Panc1 (cell line): ENCODE measurements around the gene ELF5. TPM values are rescaled to one million over a fixed set of nuclear protein-coding genes. Genes with fewer than 3 reads are reported as not detected.

ENCODE experiments used
- ATAC-seq: fragments of 200-7000 bp; cut with Tn5 transposase; 2 replicates; pipeline ENCODE4 v1.9.1; 2020; ENCODE audit warnings: mild to moderate bottlenecking, moderate library complexity
- BruUV-seq: library from RNA; stranded (reverse); fragments of 400-500 nt; replicated peaks from 2 replicates; lab custom pipeline; 2021; lab: Mats Ljungman, UMichigan
- CTCF ChIA-PET: fragments of 300-600 bp; sonication (Branson Sonifier 250); formaldehyde crosslinking; loops from one replicate; lab custom pipeline; 2022; ENCODE audit warnings: antibody characterized with exemption; lab: Charles Lee
- POLR2A ChIA-PET: fragments of 300-600 bp; sonication (Branson Sonifier 250); formaldehyde crosslinking; loops from one replicate; lab custom pipeline; 2022; ENCODE audit warnings: antibody characterized with exemption; lab: Charles Lee
- DNase-seq: peaks from one replicate; pipeline ENCODE4 v3.0.0-alpha.2; 2010; ENCODE audit warnings: low read depth, low spot score
- H3K27ac ChIP-seq: 2 replicates; pipeline ENCODE4 v1.5.1; 2011; ENCODE audit warnings: mild to moderate bottlenecking, low read length, inconsistent platforms
- H3K27me3 ChIP-seq: fragments of 200-500 bp; sonication (Bioruptor generic); 2 replicates; pipeline ENCODE4 v1.6.0; 2014; ENCODE audit warnings: low read length, inconsistent platforms; ENCODE audit not compliant: control insufficient read depth, insufficient read depth
- H3K36me3 ChIP-seq: fragments of 200-500 bp; sonication (Bioruptor generic); 2 replicates; pipeline ENCODE4 v1.5.1; 2014; ENCODE audit warnings: inconsistent platforms, mild to moderate bottlenecking, low read length, moderate library complexity; ENCODE audit not compliant: control insufficient read depth, insufficient read depth
- H3K4me1 ChIP-seq: 2 replicates; pipeline ENCODE4 v1.5.1; 2011; ENCODE audit warnings: inconsistent platforms, mild to moderate bottlenecking, low read length, moderate library complexity; ENCODE audit not compliant: control insufficient read depth, insufficient read depth
- H3K4me3 ChIP-seq, 2 experiments: 2 replicates each; pipeline ENCODE4 v1.5.1; 2011 to 2012; ENCODE audit warnings: low read depth in 2 of 2, low read length in 2 of 2, mild to moderate bottlenecking in 2 of 2, inconsistent platforms in 1 of 2, moderate library complexity in 1 of 2
- H3K9me3 ChIP-seq: fragments of 200-500 bp; sonication (Bioruptor generic); 2 replicates; pipeline ENCODE4 v1.5.1; 2014; ENCODE audit warnings: low read depth, mild to moderate bottlenecking, inconsistent platforms, low read length, moderate library complexity; ENCODE audit not compliant: control insufficient read depth, insufficient read depth
- POLR2AphosphoS5 ChIP-seq: IDR thresholded peaks from 2 replicates; pipeline ENCODE4 v1.6.1; 2012; ENCODE audit warnings: mild to moderate bottlenecking, low read depth, low read length, moderate library complexity
- SIN3A ChIP-seq: IDR thresholded peaks from 2 replicates; pipeline ENCODE4 v1.6.1; 2012; ENCODE audit warnings: low read depth, mild to moderate bottlenecking, low read length, moderate library complexity, borderline replicate concordance; ENCODE audit not compliant: insufficient read depth
- TCF7L2 ChIP-seq: IDR thresholded peaks from 2 replicates; pipeline ENCODE4 v1.6.1; 2011; ENCODE audit warnings: mild to moderate bottlenecking, low read depth, low read length, inconsistent platforms
- in situ Hi-C: cut with HindIII; loops from 2 replicates; pipeline ENCODE4 v1.10.0; 2016; ENCODE audit warnings: low sequenced_read_pairs, low pct_unique_long_range_greater_than_20kb
- intact Hi-C: fragments of 100-400 bp; cut with micrococcal nuclease; formaldehyde crosslinking; loops from one replicate; pipeline ENCODE4 v1.10.0; 2022; ENCODE audit not compliant: unreplicated experiment
- total RNA-seq: library from RNA; stranded (reverse); gene quantifications from one replicate; pipeline ENCODE4 v1.2.1, GENCODE V29; 2021; ENCODE audit not compliant: unreplicated experiment
- TF ChIP-seq, protein P1 (sequence below): fragments of 450-650 bp; IDR thresholded peaks from 2 replicates; pipeline ENCODE4 v1.5.1; 2017; ENCODE audit warnings: mild to moderate bottlenecking
- TF ChIP-seq, protein P2 (sequence below), 2 experiments: IDR thresholded peaks; 2 replicates each; pipeline ENCODE4 v1.6.1; 2011 to 2012; ENCODE audit warnings: low read depth in 2 of 2, control low read depth in 1 of 2, low read length in 1 of 2, mild to moderate bottlenecking in 1 of 2, moderate library complexity in 1 of 2; ENCODE audit not compliant: insufficient read depth in 1 of 2

ELF5 gene
- total RNA-seq, 1 experiment from 2014 or later, result not detected

DNA sequence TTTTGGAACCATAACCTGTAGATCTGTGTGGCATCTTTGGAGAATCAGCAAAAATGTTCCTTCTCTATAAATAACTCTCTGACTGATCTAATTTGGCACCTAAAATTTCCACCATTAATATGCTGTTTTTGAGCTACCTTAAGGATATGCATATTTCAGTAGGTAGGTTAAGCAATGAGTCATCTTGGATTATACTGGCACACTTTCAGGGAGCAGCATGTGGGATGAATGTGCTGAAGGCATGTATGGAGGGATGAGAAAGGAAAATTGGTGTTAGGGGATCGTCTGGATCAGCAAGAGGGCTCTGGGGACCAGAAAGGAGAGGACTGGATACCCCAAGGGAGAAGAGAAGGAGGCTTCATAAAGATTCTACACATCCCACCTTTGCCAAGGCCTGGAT is 44.6 kb upstream of the ELF5 start:
- H3K9me3 ChIP-seq, result no peaks in the 10 kb centered on the region
- H3K36me3 ChIP-seq, result no peaks in the 10 kb centered on the region
- no peak overlapping the region for H3K27ac ChIP-seq
- no peak for DNase-seq
- H3K4me3 ChIP-seq, result no peak overlapping the region
- no peak for ATAC-seq
- in situ Hi-C loops, result no loop called here
- intact Hi-C loops, result no loop called here
- no peak for TF ChIP-seq TCF7L2
- TF ChIP-seq, protein P1, sequence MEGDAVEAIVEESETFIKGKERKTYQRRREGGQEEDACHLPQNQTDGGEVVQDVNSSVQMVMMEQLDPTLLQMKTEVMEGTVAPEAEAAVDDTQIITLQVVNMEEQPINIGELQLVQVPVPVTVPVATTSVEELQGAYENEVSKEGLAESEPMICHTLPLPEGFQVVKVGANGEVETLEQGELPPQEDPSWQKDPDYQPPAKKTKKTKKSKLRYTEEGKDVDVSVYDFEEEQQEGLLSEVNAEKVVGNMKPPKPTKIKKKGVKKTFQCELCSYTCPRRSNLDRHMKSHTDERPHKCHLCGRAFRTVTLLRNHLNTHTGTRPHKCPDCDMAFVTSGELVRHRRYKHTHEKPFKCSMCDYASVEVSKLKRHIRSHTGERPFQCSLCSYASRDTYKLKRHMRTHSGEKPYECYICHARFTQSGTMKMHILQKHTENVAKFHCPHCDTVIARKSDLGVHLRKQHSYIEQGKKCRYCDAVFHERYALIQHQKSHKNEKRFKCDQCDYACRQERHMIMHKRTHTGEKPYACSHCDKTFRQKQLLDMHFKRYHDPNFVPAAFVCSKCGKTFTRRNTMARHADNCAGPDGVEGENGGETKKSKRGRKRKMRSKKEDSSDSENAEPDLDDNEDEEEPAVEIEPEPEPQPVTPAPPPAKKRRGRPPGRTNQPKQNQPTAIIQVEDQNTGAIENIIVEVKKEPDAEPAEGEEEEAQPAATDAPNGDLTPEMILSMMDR, result no peak
- TF ChIP-seq SIN3A, result no peak
- TF ChIP-seq POLR2AphosphoS5, result no peak
- TF ChIP-seq, protein P2, sequence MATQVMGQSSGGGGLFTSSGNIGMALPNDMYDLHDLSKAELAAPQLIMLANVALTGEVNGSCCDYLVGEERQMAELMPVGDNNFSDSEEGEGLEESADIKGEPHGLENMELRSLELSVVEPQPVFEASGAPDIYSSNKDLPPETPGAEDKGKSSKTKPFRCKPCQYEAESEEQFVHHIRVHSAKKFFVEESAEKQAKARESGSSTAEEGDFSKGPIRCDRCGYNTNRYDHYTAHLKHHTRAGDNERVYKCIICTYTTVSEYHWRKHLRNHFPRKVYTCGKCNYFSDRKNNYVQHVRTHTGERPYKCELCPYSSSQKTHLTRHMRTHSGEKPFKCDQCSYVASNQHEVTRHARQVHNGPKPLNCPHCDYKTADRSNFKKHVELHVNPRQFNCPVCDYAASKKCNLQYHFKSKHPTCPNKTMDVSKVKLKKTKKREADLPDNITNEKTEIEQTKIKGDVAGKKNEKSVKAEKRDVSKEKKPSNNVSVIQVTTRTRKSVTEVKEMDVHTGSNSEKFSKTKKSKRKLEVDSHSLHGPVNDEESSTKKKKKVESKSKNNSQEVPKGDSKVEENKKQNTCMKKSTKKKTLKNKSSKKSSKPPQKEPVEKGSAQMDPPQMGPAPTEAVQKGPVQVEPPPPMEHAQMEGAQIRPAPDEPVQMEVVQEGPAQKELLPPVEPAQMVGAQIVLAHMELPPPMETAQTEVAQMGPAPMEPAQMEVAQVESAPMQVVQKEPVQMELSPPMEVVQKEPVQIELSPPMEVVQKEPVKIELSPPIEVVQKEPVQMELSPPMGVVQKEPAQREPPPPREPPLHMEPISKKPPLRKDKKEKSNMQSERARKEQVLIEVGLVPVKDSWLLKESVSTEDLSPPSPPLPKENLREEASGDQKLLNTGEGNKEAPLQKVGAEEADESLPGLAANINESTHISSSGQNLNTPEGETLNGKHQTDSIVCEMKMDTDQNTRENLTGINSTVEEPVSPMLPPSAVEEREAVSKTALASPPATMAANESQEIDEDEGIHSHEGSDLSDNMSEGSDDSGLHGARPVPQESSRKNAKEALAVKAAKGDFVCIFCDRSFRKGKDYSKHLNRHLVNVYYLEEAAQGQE (IDR thresholded peaks at IDR 0.05; ENCODE audit: insufficient read depth in 1 of 2, low read depth in 2 of 2, low read length in 1 of 2), result no peak
- CTCF ChIA-PET, result no interaction called here
- peaks cover 28% of the 10 kb centered on the region for H3K27me3 ChIP-seq
- no TSS peak for BruUV-seq
- POLR2A ChIA-PET, result no interaction called here
- no peaks in the 10 kb centered on the region for H3K4me1 ChIP-seq

DNA sequence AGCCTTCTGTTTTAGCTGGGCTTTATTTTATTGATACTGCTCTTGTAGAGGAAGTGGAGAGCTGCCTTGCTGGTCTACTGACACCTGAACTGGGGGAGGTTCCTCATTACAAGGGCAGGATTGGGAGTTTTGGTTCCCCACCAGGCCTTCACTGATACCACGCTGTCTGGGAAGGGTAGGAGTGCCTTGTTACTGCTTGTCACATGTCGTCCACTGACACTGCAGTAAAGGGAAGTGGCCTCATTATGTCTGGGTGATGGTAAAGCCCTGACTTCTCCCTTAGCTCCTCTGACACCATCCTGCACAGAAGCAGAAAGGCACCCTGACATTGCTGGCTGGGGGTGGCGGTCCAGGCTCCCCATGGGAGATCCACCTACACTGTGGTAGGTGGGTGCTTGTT is 38.7 kb upstream of the ELF5 start:
- BruUV-seq, result no TSS peak
- no peak overlapping the region for H3K4me3 ChIP-seq
- no peak for ATAC-seq
- POLR2A ChIA-PET, result no interaction called here
- H3K27me3 ChIP-seq, result peaks cover 8% of the 10 kb centered on the region; the same call in 1 of the 2 replicates
- no peaks in the 10 kb centered on the region for H3K9me3 ChIP-seq
- H3K4me1 ChIP-seq, result no peaks in the 10 kb centered on the region
- in situ Hi-C loops, result no loop called here
- DNase-seq, result no peak
- intact Hi-C loops, result no loop called here
- H3K27ac ChIP-seq, result no peak overlapping the region
- TF ChIP-seq, protein P2 (IDR thresholded peaks at IDR 0.05; ENCODE audit: insufficient read depth in 1 of 2, low read depth in 2 of 2, low read length in 1 of 2), result no peak
- TF ChIP-seq TCF7L2 (no peak), SIN3A (no peak), POLR2AphosphoS5 (no peak)
- TF ChIP-seq, protein P1, result no peak
- no peaks in the 10 kb centered on the region for H3K36me3 ChIP-seq
- CTCF ChIA-PET, result no interaction called here
